Activated T-cell treated with anti-CD3 and anti-CD28 coated beads, Interleukin-2, amount 50 U/mL, for 24 hours (primary cell): Measurements from ENCODE around the gene FMO5.
"Not testable (repeated sequence)": the region's sequence is repeated elsewhere in the genome, so short reads cannot be mapped to it uniquely, and the experiment has no call there.

Source experiments
- DNase-seq: peaks from one replicate; pipeline ENCODE4 v3.0.0-alpha.2; 2020
- H3K27ac Mint-ChIP-seq: 2 replicates; pipeline ENCODE4 v1.8.0; 2020; ENCODE audit warnings: mild to moderate bottlenecking, mixed read lengths
- H3K27me3 Mint-ChIP-seq: 2 replicates; pipeline ENCODE4 v1.8.0; 2020; ENCODE audit warnings: mixed read lengths
- H3K36me3 Mint-ChIP-seq: 2 replicates; pipeline ENCODE4 v1.8.0; 2020; ENCODE audit warnings: low read depth, mixed read lengths
- H3K4me1 Mint-ChIP-seq: 2 replicates; pipeline ENCODE4 v1.8.0; 2020; ENCODE audit warnings: low read depth, mixed read lengths
- H3K4me3 Mint-ChIP-seq: 2 replicates; pipeline ENCODE4 v1.8.0; 2020; ENCODE audit warnings: mild to moderate bottlenecking, moderate library complexity, mixed read lengths
- H3K9me3 Mint-ChIP-seq: 2 replicates; pipeline ENCODE4 v1.8.0; 2020; ENCODE audit warnings: mixed read lengths

FMO5 gene

GRCh38 chr1:147162093-147162492, 63.0 kb downstream of the FMO5 start:
- H3K9me3 Mint-ChIP-seq: no peaks in the 10 kb centered on the region
- H3K4me1 Mint-ChIP-seq: peaks cover 2% of the 10 kb centered on the region
- H3K4me3 Mint-ChIP-seq: no peak overlapping the region
- H3K36me3 Mint-ChIP-seq: peaks cover 90% of the 10 kb centered on the region
- H3K27ac Mint-ChIP-seq: no peak overlapping the region
- DNase-seq: no peak
- no peaks in the 10 kb centered on the region for H3K27me3 Mint-ChIP-seq

DNA sequence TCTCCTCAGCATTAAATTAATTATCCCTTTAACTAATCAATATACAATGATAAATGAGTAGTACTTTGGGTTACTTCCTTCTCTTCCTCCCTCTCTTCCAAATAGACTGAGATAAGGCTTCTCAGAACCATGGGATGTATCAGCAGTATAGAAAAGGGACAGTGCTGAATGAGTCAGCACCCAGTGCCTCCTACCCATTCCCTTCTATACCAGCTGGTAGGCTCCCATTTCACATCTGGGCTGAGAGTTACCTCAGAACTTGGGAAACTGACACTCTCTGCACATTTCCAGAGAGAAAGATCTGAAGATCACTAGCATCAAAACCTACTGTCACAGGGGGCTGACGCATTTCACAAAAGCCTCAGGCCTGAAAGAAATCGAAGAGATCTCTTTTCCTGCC, 68.0 kb downstream of the FMO5 start:
- H3K27me3 Mint-ChIP-seq, H3K9me3 Mint-ChIP-seq, H3K4me3 Mint-ChIP-seq, H3K4me1 Mint-ChIP-seq, H3K27ac Mint-ChIP-seq, DNase-seq: not testable (repeated sequence)
- peaks cover 77% of the 10 kb centered on the region for H3K36me3 Mint-ChIP-seq

GRCh38 chr1:147156642-147157041, 68.5 kb downstream of the FMO5 start:
- Mint-ChIP-seq H3K9me3 (no peaks in the 10 kb centered on the region), H3K4me1 (no peaks in the 10 kb centered on the region), H3K27ac (no peak overlapping the region), H3K4me3 (no peak overlapping the region), H3K36me3 (peaks cover 72% of the 10 kb centered on the region), H3K27me3 (no peaks in the 10 kb centered on the region)
- DNase-seq: no peak

DNA sequence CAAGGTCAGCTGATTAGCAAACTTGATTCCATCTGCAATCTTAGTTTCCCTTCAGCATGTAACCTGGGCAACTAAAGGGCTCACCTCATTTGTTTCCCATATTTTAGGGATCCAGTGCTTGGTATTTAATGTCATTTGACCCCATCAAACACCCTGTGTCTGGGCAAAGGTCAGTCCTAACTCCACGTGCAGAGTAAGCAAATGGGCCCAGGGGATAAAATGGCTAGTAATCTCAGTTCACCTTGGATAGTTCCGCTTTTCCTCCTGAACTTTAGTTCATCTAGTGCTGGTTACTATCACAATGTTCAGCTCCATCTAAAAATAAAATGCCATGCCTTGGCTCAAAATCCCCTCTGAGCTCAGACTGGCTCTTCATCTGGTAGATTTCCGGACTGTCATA, 72.4 kb downstream of the FMO5 start:
- Mint-ChIP-seq H3K36me3 (peaks cover 35% of the 10 kb centered on the region), H3K9me3 (no peaks in the 10 kb centered on the region), H3K27me3 (no peaks in the 10 kb centered on the region), H3K27ac (no peak overlapping the region), H3K4me3 (no peak overlapping the region), H3K4me1 (no peaks in the 10 kb centered on the region)
- DNase-seq: no peak

- Mint-ChIP-seq H3K4me3 (no peak overlapping the region), H3K9me3 (no peaks in the 10 kb centered on the region), H3K36me3 (peaks cover 22% of the 10 kb centered on the region), H3K4me1 (no peaks in the 10 kb centered on the region), H3K27me3 (no peaks in the 10 kb centered on the region), H3K27ac (no peak overlapping the region)
- DNase-seq: no peak
These were observed 73.9 kb downstream of the FMO5 start for GRCh38 chr1:147151244-147151643.

DNA sequence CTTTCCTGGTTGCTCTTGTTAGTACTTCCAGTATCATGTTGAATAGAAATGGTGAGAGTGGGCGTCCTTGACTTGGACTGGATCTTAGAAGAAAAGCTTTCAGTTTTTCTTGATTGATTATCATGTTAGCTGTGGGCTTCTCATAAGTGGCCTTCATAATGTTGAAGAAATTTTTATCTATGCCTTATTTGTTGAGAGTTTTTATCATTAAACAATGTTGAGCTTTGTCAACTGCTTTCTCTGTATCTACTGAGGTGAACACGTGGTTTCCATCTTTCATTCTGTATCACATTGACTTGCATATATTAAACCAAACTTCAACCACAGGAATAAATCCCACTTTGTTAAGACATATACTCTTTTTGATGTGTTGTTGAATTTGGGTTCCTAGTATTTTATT, 82.3 kb downstream of the FMO5 start:
- DNase-seq: no peak
- no peak overlapping the region for H3K27ac Mint-ChIP-seq
- H3K4me3 Mint-ChIP-seq: no peak overlapping the region
- no peaks in the 10 kb centered on the region for H3K36me3 Mint-ChIP-seq
- peaks cover 34% of the 10 kb centered on the region for H3K27me3 Mint-ChIP-seq
- H3K4me1 Mint-ChIP-seq: no peaks in the 10 kb centered on the region
- H3K9me3 Mint-ChIP-seq: no peaks in the 10 kb centered on the region
